ENCODE results near the gene MTG2. TPM values are rescaled to one million over a fixed set of nuclear protein-coding genes. Genes with fewer than 3 reads are reported as not detected.

The MTG2 gene
- total RNA-seq, 1 experiment from 2014 or later: 56.8 TPM

DNA sequence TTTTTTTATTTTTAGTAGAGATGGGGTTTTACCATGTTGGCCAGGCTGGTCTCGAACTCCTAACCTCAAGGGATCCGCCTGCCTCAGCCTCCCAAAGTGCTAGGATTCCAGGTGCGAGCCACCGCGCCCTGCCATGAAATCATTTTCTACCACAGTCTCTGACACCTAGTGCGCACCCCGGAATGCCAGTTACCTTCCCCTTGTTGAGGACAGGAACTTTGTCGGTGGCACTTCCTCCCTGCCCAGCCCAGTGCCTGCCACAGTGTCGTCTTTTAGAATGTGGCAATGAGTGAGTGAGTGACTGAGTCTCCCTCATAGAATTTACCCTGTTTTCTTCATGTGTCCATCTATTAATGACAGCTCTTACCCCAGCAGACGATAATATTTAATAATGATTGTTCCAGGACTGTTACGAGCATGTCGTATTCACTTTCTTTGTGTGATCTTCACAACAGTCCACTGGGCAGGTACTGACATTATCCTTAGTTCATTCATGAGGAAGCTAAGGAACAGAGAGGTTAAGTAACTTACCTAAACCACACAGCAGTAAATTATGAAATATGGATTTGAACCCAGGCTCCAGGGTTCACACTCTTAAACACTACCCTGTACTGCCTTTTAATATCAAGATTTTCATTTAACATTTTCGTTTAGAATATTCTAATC, 57.3 kb downstream of the MTG2 start:
- Histone ChIP-seq H3K4me3 (ENCODE audit: low read depth in 2 of 2, low read length in 2 of 2) (no peak overlapping the region), H3K27ac (ENCODE audit: low read length) (no peak overlapping the region), H3K9me3 (ENCODE audit: control insufficient read depth, insufficient read depth, low read depth, low read length) (no peaks in the 10 kb centered on the region), H3K27me3 (ENCODE audit: control insufficient read depth, insufficient read depth, low read length) (no peaks in the 10 kb centered on the region), H3K36me3 (ENCODE audit: control insufficient read depth, insufficient read depth, low read length) (peaks cover 4% of the 10 kb centered on the region; the same call in 1 of the 2 replicates), H3K4me1 (ENCODE audit: control insufficient read depth, insufficient read depth, low read length) (0 out of 2 replicates have a peak, but pooled peaks cover 3% of the 10 kb centered on the region)
- no peak for TF ChIP-seq TCF7L2 (IDR thresholded peaks at IDR 0.05; ENCODE audit: low read depth, low read length)
- no peak for TF ChIP-seq POLR2AphosphoS5 (IDR thresholded peaks at IDR 0.05; ENCODE audit: low read depth, low read length)
- TF ChIP-seq, protein P1, sequence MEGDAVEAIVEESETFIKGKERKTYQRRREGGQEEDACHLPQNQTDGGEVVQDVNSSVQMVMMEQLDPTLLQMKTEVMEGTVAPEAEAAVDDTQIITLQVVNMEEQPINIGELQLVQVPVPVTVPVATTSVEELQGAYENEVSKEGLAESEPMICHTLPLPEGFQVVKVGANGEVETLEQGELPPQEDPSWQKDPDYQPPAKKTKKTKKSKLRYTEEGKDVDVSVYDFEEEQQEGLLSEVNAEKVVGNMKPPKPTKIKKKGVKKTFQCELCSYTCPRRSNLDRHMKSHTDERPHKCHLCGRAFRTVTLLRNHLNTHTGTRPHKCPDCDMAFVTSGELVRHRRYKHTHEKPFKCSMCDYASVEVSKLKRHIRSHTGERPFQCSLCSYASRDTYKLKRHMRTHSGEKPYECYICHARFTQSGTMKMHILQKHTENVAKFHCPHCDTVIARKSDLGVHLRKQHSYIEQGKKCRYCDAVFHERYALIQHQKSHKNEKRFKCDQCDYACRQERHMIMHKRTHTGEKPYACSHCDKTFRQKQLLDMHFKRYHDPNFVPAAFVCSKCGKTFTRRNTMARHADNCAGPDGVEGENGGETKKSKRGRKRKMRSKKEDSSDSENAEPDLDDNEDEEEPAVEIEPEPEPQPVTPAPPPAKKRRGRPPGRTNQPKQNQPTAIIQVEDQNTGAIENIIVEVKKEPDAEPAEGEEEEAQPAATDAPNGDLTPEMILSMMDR (IDR thresholded peaks at IDR 0.05): no peak
- ChIA-PET CTCF (no interaction called here), POLR2A (no interaction called here)
- BruUV-seq (replicated peaks): no TSS peak
- intact Hi-C loops (cut with micrococcal nuclease; ENCODE audit: unreplicated experiment): no loop called here
- ATAC-seq: no peak
- in situ Hi-C loops (cut with HindIII; ENCODE audit: low pct_unique_long_range_greater_than_20kb, low sequenced_read_pairs): no loop called here
- no peak for DNase-seq (ENCODE audit: low read depth, low spot score)

DNA sequence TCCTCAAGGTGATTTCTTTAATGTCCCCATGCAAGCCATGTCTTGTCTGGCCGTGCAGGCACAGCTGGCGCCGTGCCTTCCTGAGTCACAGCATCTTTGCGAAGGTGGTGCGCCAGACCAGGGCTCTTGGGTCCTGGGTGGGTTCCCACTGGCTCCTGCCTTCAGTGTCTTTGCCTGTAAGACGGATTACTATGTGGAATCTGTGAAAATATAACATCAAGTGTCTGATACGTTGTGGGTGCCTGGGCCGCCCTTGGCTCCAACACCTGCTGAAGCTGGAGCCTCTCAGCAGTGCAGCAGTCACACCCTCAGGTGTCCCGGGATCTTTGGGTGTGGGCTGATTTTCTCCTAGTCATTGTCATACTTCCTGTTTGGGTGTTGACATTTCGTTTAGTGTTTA, 58.7 kb downstream of the MTG2 start:
- Histone ChIP-seq H3K27me3 (ENCODE audit: control insufficient read depth, insufficient read depth, low read length) (no peaks in the 10 kb centered on the region), H3K4me3 (ENCODE audit: low read depth in 2 of 2, low read length in 2 of 2) (no peak overlapping the region), H3K36me3 (ENCODE audit: control insufficient read depth, insufficient read depth, low read length) (peaks cover 4% of the 10 kb centered on the region; the same call in 1 of the 2 replicates), H3K9me3 (ENCODE audit: control insufficient read depth, insufficient read depth, low read depth, low read length) (no peaks in the 10 kb centered on the region), H3K27ac (ENCODE audit: low read length) (no peak overlapping the region), H3K4me1 (ENCODE audit: control insufficient read depth, insufficient read depth, low read length) (0 out of 2 replicates have a peak, but pooled peaks cover 3% of the 10 kb centered on the region)
- no peak for ATAC-seq
- DNase-seq (ENCODE audit: low read depth, low spot score): no peak
- POLR2A ChIA-PET: no interaction called here
- TF ChIP-seq POLR2AphosphoS5 (IDR thresholded peaks at IDR 0.05; ENCODE audit: low read depth, low read length) (no peak), TCF7L2 (IDR thresholded peaks at IDR 0.05; ENCODE audit: low read depth, low read length) (no peak), SIN3A (IDR thresholded peaks at IDR 0.05; ENCODE audit: borderline replicate concordance, insufficient read depth, low read depth, low read length) (no peak)
- TF ChIP-seq, protein P1 (IDR thresholded peaks at IDR 0.05): no peak
- TF ChIP-seq, protein P2, sequence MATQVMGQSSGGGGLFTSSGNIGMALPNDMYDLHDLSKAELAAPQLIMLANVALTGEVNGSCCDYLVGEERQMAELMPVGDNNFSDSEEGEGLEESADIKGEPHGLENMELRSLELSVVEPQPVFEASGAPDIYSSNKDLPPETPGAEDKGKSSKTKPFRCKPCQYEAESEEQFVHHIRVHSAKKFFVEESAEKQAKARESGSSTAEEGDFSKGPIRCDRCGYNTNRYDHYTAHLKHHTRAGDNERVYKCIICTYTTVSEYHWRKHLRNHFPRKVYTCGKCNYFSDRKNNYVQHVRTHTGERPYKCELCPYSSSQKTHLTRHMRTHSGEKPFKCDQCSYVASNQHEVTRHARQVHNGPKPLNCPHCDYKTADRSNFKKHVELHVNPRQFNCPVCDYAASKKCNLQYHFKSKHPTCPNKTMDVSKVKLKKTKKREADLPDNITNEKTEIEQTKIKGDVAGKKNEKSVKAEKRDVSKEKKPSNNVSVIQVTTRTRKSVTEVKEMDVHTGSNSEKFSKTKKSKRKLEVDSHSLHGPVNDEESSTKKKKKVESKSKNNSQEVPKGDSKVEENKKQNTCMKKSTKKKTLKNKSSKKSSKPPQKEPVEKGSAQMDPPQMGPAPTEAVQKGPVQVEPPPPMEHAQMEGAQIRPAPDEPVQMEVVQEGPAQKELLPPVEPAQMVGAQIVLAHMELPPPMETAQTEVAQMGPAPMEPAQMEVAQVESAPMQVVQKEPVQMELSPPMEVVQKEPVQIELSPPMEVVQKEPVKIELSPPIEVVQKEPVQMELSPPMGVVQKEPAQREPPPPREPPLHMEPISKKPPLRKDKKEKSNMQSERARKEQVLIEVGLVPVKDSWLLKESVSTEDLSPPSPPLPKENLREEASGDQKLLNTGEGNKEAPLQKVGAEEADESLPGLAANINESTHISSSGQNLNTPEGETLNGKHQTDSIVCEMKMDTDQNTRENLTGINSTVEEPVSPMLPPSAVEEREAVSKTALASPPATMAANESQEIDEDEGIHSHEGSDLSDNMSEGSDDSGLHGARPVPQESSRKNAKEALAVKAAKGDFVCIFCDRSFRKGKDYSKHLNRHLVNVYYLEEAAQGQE (IDR thresholded peaks at IDR 0.05; ENCODE audit: insufficient read depth in 1 of 2, low read depth in 2 of 2, low read length in 1 of 2): no peak
- in situ Hi-C loops (cut with HindIII; ENCODE audit: low pct_unique_long_range_greater_than_20kb, low sequenced_read_pairs) (no loop called here), intact Hi-C loops (cut with micrococcal nuclease; ENCODE audit: unreplicated experiment) (no loop called here)
- CTCF ChIA-PET: no interaction called here
- no TSS peak for BruUV-seq (replicated peaks)
